ENCODE data around the gene SCAND1.

SCAND1 gene

DNA sequence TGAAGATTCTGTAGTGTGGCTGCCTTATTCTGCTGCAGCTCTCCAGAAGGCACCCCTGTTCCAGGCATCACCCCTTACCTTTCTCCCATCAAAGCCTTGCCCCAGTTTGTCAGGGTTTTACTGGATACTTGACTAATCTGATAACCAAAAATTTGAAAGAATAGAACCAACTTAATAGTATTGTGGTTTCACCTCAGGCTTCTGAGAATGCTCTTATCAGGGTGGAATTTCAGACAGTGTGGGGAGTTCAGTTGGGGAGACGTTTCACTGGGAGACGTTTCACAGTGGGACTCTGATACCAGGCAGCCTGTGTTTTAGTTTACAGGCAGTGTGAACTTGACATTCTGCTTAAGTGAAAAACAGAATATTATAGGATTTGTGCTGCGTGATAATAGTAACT, 50.5 kb downstream of the SCAND1 start:
- no peak for DNase-seq

Data from cortex of kidney (tissue), 1 donor.